DMS53 treated with DMSO at 0.1 percent for 48 hours (cell line): ENCODE results near the gene ADORA1.

Experiments used
- DNase-seq: peaks from one replicate; lab custom pipeline; 2025; ENCODE audit not compliant: unreplicated experiment; lab: John Stamatoyannopoulos, UW

Gene ADORA1

GRCh38 chr1:203140743-203141520 is 13.4 kb downstream of the ADORA1 start:
- DNase-seq: no peak

- no peak for DNase-seq
Observed at GRCh38 chr1:203142124-203142523, 14.6 kb downstream of the ADORA1 start.

- no peak for DNase-seq
Observed at GRCh38 chr1:203142684-203143408, 15.3 kb downstream of the ADORA1 start.

GRCh38 chr1:203143641-203144040 is 16.1 kb downstream of the ADORA1 start:
- DNase-seq: no peak

- DNase-seq: no peak
Observed at GRCh38 chr1:203144661-203145060, 17.1 kb downstream of the ADORA1 start.

- no peak for DNase-seq
Observed at GRCh38 chr1:203145321-203146041, 18.0 kb downstream of the ADORA1 start.

- DNase-seq: no peak
Observed at GRCh38 chr1:203146042-203146369, 18.5 kb downstream of the ADORA1 start.

- DNase-seq: no peak
Observed at GRCh38 chr1:203146537-203146936, 19.0 kb downstream of the ADORA1 start.

GRCh38 chr1:203147376-203147775 is 19.9 kb downstream of the ADORA1 start:
- no peak for DNase-seq

- DNase-seq: no peak
Observed at GRCh38 chr1:203148127-203148526, 20.6 kb downstream of the ADORA1 start.

GRCh38 chr1:203148579-203148978 is 21.1 kb downstream of the ADORA1 start:
- no peak for DNase-seq

- no peak for DNase-seq
Observed at GRCh38 chr1:203149188-203149840, 21.8 kb downstream of the ADORA1 start.

- no peak for DNase-seq
Observed at GRCh38 chr1:203150511-203151297, 23.2 kb downstream of the ADORA1 start.

GRCh38 chr1:203151362-203152157 is 24.0 kb downstream of the ADORA1 start:
- no peak for DNase-seq

GRCh38 chr1:203152158-203153034 is 24.9 kb downstream of the ADORA1 start:
- peak; percentile 21 for DNase-seq

- DNase-seq: no peak
Observed at GRCh38 chr1:203153051-203153988, 25.8 kb downstream of the ADORA1 start.

- no peak for DNase-seq
Observed at GRCh38 chr1:203153989-203154821, 26.7 kb downstream of the ADORA1 start.
